Peyer's patch (tissue), 4 donors: ENCODE data around the gene SEC24D.

ENCODE experiments used
- CTCF ChIP-seq, 6 experiments: fragments of 450-650 bp in 4 of 6; fragments of 200-600 bp in 2 of 6; sonication (generic) in 1 of 6; IDR thresholded peaks; one replicate each; pipeline ENCODE4 v1.5.1; 2017 to 2019; ENCODE audit warnings: antibody characterized with exemption in 6 of 6, mild to moderate bottlenecking in 3 of 6, moderate library complexity in 1 of 6
- POLR2A ChIP-seq, 2 donors: fragments of 450-650 bp; IDR thresholded peaks; one replicate each; pipeline ENCODE4 v1.5.1; 2017; ENCODE audit warnings: antibody characterized with exemption in 2 of 2, mild to moderate bottlenecking in 2 of 2, moderate library complexity in 2 of 2

GRCh38 chr4:118745357-118745756 lies 90.6 kb downstream of the SEC24D start:
- TF ChIP-seq CTCF (IDR thresholded peaks at IDR 0.05) (no peak), POLR2A (IDR thresholded peaks at IDR 0.05) (no peak)
